ENCODE results near the gene MED16. TPM values are rescaled to one million over a fixed set of nuclear protein-coding genes. Genes with fewer than 3 reads are reported as not detected.

The MED16 gene
- total RNA-seq, 1 experiment from 2014 or later, result 20.4 TPM

DNA sequence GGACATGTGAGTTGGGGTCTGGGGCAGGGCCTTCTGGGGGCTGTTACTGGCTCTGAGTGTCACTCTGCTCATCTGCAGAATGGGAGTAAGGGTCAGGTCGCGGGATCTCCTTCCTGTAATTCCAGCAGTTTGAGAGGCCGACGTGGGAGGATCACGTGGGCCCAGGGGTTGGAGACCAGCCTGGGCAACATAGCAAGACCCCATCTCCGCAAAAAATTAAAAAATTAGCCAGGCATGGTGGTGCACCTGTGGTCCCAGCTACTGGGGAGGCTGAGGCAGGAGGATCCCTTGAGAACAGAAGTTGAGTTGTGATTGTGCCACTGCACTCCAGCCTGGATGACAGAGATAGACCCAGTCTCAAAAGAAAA, 36.9 kb upstream of the MED16 start:
- H3K27me3 ChIP-seq, result no peaks in the 10 kb centered on the region
- DNase-seq, result no peak
- H3K36me3 ChIP-seq, result no peaks in the 10 kb centered on the region
- H3K9me3 ChIP-seq, result no peaks in the 10 kb centered on the region
- no peak overlapping the region for H3K4me3 ChIP-seq

DNA sequence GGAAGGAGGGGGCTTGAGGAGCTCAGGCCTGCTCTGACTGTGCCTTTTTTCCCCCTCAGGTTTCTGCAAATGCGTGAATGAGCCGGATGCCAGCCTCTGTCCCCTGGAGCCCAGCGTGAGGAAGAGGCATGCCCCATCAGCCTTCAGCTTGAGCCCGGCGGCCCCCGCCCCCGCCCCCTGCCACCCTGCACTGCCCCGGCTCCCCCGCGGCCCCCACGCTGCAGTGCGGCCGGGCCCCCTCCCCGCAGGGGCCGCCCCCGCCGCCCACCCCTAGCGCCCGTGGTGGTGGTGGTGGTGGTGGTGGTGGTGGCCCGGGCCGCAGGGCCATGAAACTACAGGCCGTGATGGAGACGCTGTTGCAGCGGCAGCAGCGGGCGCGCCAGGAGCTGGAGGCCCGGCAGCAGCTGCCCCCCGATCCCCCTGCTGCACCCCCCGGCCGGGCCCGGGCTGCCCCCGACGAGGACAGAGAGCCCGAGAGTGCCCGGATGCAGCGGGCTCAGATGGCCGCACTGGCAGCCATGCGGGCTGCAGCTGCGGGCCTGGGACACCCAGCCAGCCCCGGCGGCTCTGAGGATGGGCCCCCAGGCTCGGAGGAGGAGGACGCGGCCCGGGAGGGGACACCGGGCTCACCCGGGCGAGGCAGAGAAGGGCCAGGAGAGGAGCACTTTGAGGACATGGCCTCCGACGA, 36.4 kb upstream of the MED16 start:
- no peaks in the 10 kb centered on the region for H3K36me3 ChIP-seq
- no peak for DNase-seq
- H3K9me3 ChIP-seq, result no peaks in the 10 kb centered on the region
- no peaks in the 10 kb centered on the region for H3K27me3 ChIP-seq
- no peak overlapping the region for H3K4me3 ChIP-seq

- no peak for DNase-seq
- Histone ChIP-seq H3K9me3 (no peaks in the 10 kb centered on the region), H3K27me3 (no peaks in the 10 kb centered on the region), H3K4me3 (no peak overlapping the region), H3K36me3 (no peaks in the 10 kb centered on the region)
These were observed 35.6 kb upstream of the MED16 start for GRCh38 chr19:928471-929202.

- no peaks in the 10 kb centered on the region for H3K36me3 ChIP-seq
These were observed 34.9 kb upstream of the MED16 start for GRCh38 chr19:927780-928401.

GRCh38 chr19:927351-927779, 34.4 kb upstream of the MED16 start:
- H3K4me3 ChIP-seq, result no peak overlapping the region; the same call in 1 of the 2 replicates
- no peaks in the 10 kb centered on the region for H3K27me3 ChIP-seq
- no peak for DNase-seq
- no peaks in the 10 kb centered on the region for H3K36me3 ChIP-seq
- H3K9me3 ChIP-seq, result no peaks in the 10 kb centered on the region

More at GRCh38 chr19:927780-928401, 34.9 kb upstream of the MED16 start:
- no peak for DNase-seq
- no peak overlapping the region for H3K4me3 ChIP-seq
- no peaks in the 10 kb centered on the region for H3K9me3 ChIP-seq
- H3K27me3 ChIP-seq, result no peaks in the 10 kb centered on the region

- H3K4me3 ChIP-seq, result peak overlapping the region; percentile 64
- H3K27me3 ChIP-seq, result no peaks in the 10 kb centered on the region
- H3K36me3 ChIP-seq, result no peaks in the 10 kb centered on the region
- peak; percentile 28 for DNase-seq
- H3K9me3 ChIP-seq, result no peaks in the 10 kb centered on the region
These were observed 33.8 kb upstream of the MED16 start for GRCh38 chr19:926589-927350.

- Histone ChIP-seq H3K36me3 (no peaks in the 10 kb centered on the region), H3K9me3 (no peaks in the 10 kb centered on the region), H3K27me3 (no peaks in the 10 kb centered on the region), H3K4me3 (peak overlapping the region; percentile 64)
- no peak for DNase-seq
These were observed 33.3 kb upstream of the MED16 start for GRCh38 chr19:926323-926588.

DNA sequence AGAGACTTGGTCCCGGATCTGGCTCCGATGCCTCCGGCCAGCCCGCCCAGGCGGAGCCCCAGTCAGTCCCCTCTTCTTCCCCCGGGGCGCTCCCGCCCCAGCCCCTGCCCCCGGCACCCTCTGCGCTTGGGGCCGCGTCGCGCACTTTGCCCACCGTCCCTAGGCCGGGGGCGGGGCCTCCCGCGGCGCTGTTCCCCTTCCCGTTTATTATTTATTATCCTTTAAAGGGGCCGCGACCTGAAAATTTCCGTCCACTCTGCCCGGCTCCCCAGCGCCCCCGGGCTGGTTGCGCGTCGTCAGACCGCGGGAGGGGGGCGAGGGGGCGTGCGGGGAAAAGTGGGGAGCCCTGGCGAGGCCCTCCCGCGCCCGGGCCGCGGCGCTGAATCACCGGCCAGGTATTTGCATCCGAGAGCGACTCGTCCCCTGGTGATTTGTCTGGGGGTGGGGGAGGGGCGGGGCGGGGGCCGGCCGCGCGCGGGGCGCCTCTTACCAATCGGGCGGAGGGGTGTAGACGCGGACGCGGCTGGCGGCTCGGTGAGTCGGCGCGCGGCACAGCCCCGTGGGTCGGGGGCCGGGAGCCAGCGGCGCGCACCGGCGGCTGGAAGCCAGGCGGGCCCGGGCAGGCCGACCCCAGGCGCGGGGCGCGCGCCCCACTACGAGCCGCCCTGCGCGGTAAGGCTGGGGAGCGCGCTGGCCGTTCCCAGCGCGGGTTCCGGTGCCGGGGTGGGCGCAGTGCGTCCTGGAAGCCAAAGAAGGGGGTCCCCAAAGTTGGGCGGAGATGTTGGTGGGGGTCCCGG, 32.7 kb upstream of the MED16 start, which contains the start of gene ARID3A:
Gene ARID3A, plus strand, starts transcription at position 510 of the 797 bp plus-strand sequence. CDS start 3,494 bp downstream, outside the sequence.
- H3K27me3 ChIP-seq, result no peaks in the 10 kb centered on the region
- DNase-seq, result peak; percentile 67
- H3K4me3 ChIP-seq, result peak within 1 kb of the TSS; percentile 64
- no peaks in the 10 kb centered on the region for H3K9me3 ChIP-seq
- H3K36me3 ChIP-seq, result no peaks in the 10 kb centered on the region

DNA sequence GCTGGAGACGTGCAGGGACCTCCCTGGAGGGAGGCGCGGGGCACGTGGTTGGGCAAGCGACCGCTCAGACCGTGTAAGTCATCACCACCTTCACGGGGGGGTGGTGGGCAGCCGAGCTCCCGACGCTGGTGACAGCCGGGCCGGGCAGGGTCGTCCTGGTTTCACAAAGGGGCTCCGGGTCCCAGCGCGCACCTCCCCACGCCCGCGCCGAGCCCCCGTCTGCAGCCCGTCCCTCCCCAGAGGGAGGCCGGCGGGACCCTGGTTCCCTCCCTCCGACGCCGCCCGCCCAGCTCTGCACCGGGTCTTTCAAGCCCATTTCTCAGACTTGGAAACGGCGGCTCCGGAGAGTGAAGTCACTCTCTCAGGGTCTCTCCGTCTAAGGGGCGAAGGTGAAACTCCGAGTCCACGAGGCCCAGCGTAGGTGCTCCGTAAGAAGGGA, 32.1 kb upstream of the MED16 start:
- peak; percentile 30 for DNase-seq
- no peaks in the 10 kb centered on the region for H3K36me3 ChIP-seq
- H3K27me3 ChIP-seq, result no peaks in the 10 kb centered on the region
- no peaks in the 10 kb centered on the region for H3K9me3 ChIP-seq
- peak overlapping the region; percentile 64 for H3K4me3 ChIP-seq

GRCh38 chr19:924553-925086, 31.6 kb upstream of the MED16 start:
- no peak for DNase-seq
- Histone ChIP-seq H3K36me3 (no peaks in the 10 kb centered on the region), H3K4me3 (peak overlapping the region; percentile 64), H3K9me3 (no peaks in the 10 kb centered on the region), H3K27me3 (no peaks in the 10 kb centered on the region)

DNA sequence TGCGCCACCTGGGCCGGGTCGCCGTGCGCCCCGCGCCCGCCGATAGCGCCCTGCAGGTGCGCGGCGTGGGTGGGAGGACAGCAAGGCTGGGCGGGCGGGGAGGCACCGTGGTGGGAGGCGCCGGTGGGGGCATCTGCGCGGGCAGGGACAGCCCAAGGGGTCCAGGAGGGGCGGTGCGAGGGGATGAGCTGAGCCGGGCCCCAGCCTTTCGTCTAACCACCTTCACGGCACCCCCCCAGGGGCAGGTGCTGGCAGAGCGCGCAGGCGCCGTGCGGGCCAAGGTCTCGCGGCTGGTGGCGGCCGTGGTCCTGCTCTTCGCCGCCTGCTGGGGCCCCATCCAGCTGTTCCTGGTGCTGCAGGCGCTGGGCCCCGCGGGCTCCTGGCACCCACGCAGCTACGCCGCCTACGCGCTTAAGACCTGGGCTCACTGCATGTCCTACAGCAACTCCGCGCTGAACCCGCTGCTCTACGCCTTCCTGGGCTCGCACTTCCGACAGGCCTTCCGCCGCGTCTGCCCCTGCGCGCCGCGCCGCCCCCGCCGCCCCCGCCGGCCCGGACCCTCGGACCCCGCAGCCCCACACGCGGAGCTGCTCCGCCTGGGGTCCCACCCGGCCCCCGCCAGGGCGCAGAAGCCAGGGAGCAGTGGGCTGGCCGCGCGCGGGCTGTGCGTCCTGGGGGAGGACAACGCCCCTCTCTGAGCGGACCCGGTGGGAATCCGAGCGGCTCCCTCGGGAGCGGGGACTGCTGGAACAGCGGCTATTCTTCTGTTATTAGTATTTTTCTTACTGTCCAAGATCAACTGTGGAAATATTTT, 27.3 kb upstream of the MED16 start:
- Histone ChIP-seq H3K9me3 (no peaks in the 10 kb centered on the region), H3K4me3 (no peak overlapping the region), H3K27me3 (peaks cover 3% of the 10 kb centered on the region; the same call in 1 of the 2 replicates), H3K36me3 (no peaks in the 10 kb centered on the region)
- DNase-seq, result no peak

GRCh38 chr19:919199-920050, 26.4 kb upstream of the MED16 start:
- Histone ChIP-seq H3K9me3 (no peaks in the 10 kb centered on the region), H3K27me3 (peaks cover 3% of the 10 kb centered on the region; the same call in 1 of the 2 replicates), H3K4me3 (no peak overlapping the region), H3K36me3 (no peaks in the 10 kb centered on the region)
- DNase-seq, result no peak

GRCh38 chr19:918481-919198, 25.7 kb upstream of the MED16 start:
- Histone ChIP-seq H3K4me3 (no peak overlapping the region), H3K27me3 (peaks cover 3% of the 10 kb centered on the region; the same call in 1 of the 2 replicates), H3K36me3 (no peaks in the 10 kb centered on the region), H3K9me3 (no peaks in the 10 kb centered on the region)
- no peak for DNase-seq

DNA sequence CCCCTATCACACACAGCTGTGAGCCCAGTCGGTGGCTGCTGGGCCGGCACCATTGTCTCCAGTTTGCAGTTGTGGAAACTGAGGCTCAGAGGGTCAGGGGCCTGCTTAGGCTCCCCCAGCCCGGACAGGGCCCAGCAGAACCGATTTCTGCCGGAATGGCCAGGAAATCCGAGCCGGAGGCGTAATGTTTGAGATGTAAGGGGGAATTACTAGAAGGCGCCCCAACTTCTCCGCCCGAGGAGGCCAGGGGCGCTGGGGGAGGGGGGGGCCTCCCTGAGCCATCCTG, 25.1 kb upstream of the MED16 start:
- Histone ChIP-seq H3K27me3 (peaks cover 3% of the 10 kb centered on the region; the same call in 1 of the 2 replicates), H3K9me3 (no peaks in the 10 kb centered on the region), H3K36me3 (no peaks in the 10 kb centered on the region), H3K4me3 (no peak overlapping the region)
- DNase-seq, result no peak

Data from MG63 (cell line).